T-helper 2 cell treated with Interferon-gamma antibody and Interleukin-4, amounts not matched to agents 100 ng/mL and 5 ng/mL, for 36 hours (primary cell): ENCODE results near the gene SPEM3. TPM values are rescaled to one million over a fixed set of nuclear protein-coding genes. Genes with fewer than 3 reads are reported as not detected.

Source experiments
- intact Hi-C: fragments of 100-400 bp; cut with micrococcal nuclease; formaldehyde crosslinking; loops from one replicate; pipeline ENCODE4 v1.15.1; 2023
- total RNA-seq: library from RNA; stranded (reverse); gene quantifications from 2 replicates; pipeline ENCODE4 v1.2.3, GENCODE V29; 2022

The SPEM3 gene
- total RNA-seq, 1 donor from 2014 or later, result not detected

GRCh38 chr17:7440113-7440833, 11.6 kb downstream of the SPEM3 start:
- intact Hi-C loops, result no loop called here

GRCh38 chr17:7440834-7441195, 12.2 kb downstream of the SPEM3 start:
- intact Hi-C loops, result no loop called here

DNA sequence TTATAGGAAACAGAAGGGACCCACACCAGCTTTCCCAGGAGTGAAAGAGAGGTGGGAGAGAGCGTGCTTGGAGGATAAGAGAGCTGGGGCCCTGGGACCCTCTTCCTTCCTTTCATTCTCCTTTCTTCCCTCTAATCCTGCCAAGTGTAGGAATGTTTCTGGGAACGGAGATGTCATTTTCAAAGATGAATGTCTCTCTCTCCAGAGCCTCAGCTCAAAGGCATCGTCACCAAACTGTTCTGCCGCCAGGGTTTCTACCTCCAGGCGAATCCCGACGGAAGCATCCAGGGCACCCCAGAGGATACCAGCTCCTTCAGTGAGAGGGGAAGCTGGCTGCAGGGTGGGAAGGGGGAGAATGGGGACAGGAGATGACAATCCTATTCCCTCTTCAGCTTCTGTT, 12.6 kb downstream of the SPEM3 start:
- intact Hi-C loops, result no loop called here

- intact Hi-C loops, result no loop called here
Observed at GRCh38 chr17:7442142-7442541, 13.5 kb downstream of the SPEM3 start.

DNA sequence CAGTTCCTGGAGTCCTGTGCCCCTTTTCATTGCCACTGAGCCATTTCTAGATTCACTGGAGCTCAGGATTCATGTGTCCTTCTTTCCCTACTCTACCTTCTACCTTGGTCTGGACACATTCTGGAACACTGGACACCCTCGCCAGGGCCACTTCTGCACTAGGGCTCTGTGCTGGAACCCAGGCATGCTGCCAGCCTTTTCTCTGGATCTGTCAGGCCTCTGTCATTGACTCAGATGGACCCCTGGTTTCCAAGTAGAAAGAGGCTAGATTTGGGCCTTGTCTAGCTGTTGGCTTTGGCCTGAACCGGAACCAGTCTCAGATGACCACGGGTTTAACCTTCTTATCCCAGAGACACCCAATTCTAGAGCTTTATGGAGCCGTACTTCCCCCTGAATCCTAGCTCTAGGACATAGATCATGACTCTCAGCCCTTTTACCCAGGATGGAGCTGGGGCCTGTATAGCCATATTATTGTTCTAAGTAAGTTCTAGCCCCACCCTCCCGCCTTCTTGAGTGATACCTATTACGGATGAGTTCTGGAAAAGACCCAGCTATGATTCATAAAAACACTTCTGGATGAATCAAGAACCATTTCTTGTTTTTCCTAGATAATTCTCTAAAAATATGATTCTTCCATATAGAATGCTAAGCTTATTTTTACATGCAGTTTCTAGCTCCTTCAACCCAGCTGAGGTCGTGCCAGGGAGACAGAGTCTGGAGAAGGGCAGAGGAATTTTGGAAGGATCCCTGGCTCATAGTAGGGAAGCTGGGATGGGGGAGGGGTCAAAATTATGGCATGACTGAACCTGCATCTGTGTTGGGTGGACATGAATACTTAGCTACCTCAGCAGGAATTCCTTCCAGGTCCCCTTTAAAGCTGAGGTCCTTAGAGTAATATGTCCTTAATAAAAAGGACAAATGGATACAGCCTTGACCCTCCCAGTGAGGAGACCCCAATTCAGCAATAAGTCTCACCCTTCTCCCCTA, 15.1 kb downstream of the SPEM3 start:
- intact Hi-C loops, result no loop called here

GRCh38 chr17:7444682-7445618, 16.3 kb downstream of the SPEM3 start, which contains the start of gene CHRNB1:
Gene CHRNB1 (plus strand): TSS chr17:7445061. CDS start chr17:7445128, 67 bp downstream.
- intact Hi-C loops, result no loop called here

GRCh38 chr17:7445619-7445968, 16.9 kb downstream of the SPEM3 start:
- intact Hi-C loops, result no loop called here

DNA sequence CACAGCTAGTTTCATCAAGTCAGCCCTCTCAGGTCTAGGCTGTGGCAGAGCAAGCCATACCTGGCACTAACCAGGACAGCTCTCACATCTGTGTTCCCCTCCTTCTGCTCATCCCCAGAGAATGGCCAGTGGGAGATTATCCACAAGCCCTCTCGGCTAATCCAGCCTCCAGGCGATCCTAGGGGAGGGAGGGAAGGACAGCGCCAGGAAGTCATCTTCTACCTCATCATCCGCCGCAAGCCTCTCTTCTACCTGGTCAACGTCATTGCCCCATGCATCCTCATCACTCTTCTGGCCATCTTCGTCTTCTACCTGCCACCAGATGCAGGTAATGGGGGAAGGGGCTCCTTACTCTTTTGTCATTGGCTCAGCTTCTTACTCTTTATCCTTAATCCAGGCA, 19.8 kb downstream of the SPEM3 start:
- intact Hi-C loops, result no loop called here

GRCh38 chr17:7459961-7460545, 31.4 kb downstream of the SPEM3 start:
- intact Hi-C loops, result no loop called here

DNA sequence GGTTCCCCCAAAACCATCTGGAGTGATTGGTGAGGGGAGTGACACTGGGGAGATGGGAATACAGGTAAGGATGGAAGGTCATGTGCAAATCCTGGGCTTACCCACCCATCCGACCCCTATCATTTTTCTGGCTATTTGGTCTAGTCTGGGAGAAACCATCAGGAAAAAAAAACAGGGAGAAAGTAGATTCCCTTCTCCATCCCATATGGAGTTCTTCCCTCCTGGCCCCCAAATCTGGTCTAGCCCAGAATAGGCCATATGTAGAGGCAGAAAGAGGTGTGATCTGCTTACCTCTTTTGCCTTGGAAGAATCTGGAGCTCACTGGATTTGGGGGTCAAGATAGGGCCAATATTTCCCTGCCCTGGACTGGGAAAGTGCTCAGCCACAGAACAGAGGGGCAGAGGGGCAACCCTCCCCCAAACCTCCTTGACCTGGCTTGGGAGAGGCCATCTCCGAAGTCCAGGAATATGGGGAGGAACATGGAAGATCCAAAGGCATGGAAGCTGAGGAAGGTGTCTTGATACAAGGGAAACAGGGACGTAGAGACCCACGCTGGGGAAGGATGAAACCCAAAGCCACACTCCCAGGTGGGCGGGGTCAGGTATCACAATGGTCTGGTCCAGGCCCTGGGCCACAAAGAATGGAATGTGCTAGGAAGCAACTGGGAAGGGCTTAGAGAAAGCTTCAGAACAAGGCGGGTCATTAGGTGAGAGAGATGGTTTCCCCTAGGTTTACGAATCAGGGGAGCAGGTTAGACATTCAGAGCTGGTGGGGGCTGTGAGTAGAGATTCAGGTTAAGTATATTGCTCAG, 32.4 kb downstream of the SPEM3 start:
- intact Hi-C loops, result no loop called here

GRCh38 chr17:7462474-7463371, 34.1 kb downstream of the SPEM3 start:
- intact Hi-C loops, result no loop called here

GRCh38 chr17:7463372-7463846, 34.8 kb downstream of the SPEM3 start:
- intact Hi-C loops, result no loop called here

DNA sequence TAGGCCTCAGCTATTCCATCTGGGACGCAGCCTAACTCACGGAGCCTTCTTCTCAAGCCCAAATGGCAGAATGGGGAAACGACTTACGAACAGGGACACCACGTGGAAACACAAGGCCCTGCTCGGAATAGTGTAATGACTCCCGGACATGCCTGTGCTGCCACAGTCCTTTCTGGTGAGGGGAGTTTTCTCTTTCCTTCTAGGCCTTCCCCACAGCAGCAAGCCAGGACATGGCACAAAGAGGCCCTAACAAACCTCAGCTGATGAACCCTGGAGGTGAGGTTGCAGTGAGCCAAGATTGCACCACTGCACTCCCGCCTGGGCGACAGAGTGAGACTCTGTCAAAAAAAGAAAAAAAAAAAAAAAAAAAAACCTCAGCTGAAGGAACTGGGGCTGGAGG, 35.4 kb downstream of the SPEM3 start:
- intact Hi-C loops, result no loop called here

- intact Hi-C loops, result no loop called here
Observed at GRCh38 chr17:7465597-7466275, 37.1 kb downstream of the SPEM3 start.

DNA sequence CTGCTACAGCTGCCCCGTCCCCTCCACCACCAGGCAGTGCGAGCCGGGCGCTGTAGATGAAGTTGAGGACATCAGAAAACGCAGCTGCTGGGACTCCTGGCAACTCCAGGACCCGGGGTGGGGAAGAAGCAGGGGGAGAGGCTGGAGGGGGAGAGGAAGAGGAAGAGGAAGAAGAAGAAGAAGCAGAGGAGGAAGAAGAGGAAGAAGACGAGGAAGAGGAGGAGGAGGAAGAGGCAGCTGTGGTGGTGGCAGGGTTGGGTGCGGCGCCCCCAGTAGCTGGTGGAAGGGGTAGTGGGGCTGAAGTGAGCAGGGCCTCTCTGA, 37.6 kb downstream of the SPEM3 start:
- intact Hi-C loops, result no loop called here

DNA sequence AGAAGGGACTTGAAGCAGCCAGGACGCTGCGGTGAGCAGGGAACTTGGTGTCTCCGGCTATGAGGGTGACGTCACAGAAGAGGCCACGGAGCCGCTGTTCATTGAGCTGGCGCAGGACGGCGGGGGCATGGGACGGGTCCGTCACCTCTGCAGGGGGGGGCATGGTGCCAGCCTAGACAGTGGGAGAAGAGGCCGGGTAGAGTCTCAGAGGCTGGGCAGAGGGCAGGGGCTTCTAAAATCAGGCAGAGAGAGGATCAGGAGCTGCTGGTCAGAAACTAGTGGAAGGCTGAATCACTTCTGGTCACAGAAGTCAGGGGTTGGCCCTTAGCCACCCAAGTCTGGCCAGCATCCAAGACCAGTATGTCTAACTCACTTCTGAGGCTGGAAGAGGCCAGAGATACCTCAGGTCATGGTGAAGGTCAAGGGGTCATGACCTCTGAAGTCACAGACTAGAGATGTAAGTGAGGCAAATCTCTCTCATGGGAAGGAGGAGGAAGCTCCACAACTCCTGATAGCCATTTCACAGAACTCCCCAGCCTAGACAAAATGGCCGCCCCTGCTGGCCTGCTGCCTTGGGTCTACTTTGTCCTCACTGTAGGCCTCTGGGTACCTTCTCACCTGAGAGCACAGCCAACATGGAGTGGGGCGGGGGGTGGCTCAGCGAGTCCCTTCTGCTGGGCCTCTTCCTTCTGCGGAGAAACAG, 38.1 kb downstream of the SPEM3 start:
- intact Hi-C loops, result no loop called here

DNA sequence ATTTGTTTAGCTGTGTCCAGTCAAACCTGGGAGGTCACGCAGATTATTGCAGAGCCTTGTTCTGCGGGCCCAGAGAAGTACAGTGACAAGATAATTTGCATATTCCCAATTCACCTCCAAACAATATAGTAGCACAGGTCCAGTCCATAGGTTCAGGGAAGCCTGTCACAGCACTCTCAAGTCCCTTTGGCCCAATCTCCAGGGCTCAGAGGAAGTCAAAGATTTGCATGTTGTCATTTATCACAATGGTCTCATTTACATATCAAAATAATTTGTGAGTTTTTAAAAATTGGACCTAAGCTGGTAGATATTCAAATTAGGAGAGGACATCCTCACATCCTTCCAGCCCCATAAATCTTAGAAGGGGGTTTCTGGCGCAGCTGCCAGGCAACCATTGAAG, 38.8 kb downstream of the SPEM3 start:
- intact Hi-C loops, result no loop called here

DNA sequence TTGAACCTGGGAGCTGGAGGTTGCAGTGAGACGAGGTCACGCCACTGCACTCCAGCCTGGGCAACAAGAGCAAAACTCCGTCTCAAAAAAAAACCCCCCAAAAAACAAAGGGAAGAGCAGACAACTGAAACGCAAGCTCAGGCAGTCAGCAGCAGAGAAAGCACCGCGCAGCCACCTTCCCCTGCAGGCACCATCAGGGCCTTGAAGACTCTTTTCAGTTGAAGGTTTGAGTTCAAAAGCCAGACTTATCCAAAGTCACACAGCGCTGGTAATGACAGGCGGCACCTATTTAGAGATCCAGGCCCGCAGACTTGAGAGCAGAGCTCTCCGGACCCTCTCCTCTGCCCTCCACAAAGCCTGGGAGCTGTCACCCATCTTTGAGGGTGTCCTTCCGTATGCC, 39.6 kb downstream of the SPEM3 start:
- intact Hi-C loops, result no loop called here
